Neural cell (in vitro differentiated cells): ENCODE data around the gene GET3. TPM values are rescaled to one million over a fixed set of nuclear protein-coding genes. Genes with fewer than 3 reads are reported as not detected.

ENCODE experiments used
- H2AFZ ChIP-seq: fragments of 200-600, 300-800 bp; sonication (generic), shearing (Covaris generic); 2 replicates; pipeline ENCODE4 v1.6.0; 2014; ENCODE audit warnings: low read depth, mild to moderate bottlenecking, antibody characterized with exemption, low read length, moderate library complexity
- H3F3A ChIP-seq: fragments of 200-600 bp; shearing (Covaris generic); 2 replicates; pipeline ENCODE4 v1.6.1; 2016; ENCODE audit warnings: mild to moderate bottlenecking, moderate library complexity, mixed read lengths, antibody characterized with exemption, low read length; ENCODE audit not compliant: insufficient read depth, poor library complexity, severe bottlenecking
- H3K27ac ChIP-seq: fragments of 200-600, 300-800 bp; sonication (generic), shearing (Covaris generic); 2 replicates; pipeline ENCODE4 v1.5.1; 2014; ENCODE audit warnings: mild to moderate bottlenecking, low read length, moderate library complexity
- H3K27me3 ChIP-seq: fragments of 300-800, 200-600 bp; sonication (generic), shearing (Covaris generic); 2 replicates; pipeline ENCODE4 v1.6.0; 2014; ENCODE audit warnings: mild to moderate bottlenecking, low read depth, low read length, moderate library complexity; ENCODE audit not compliant: insufficient read depth
- H3K36me3 ChIP-seq: fragments of 300-800, 200-600 bp; sonication (generic), shearing (Covaris generic); 2 replicates; pipeline ENCODE4 v1.5.1; 2014; ENCODE audit warnings: mild to moderate bottlenecking, antibody characterized with exemption, low read length, moderate library complexity; ENCODE audit not compliant: insufficient read depth
- H3K4me2 ChIP-seq: fragments of 300-800, 200-600 bp; sonication (generic), shearing (Covaris generic); 2 replicates; pipeline ENCODE4 v1.6.0; 2014; ENCODE audit warnings: mild to moderate bottlenecking, low read length
- H3K4me3 ChIP-seq: fragments of 300-800, 200-600 bp; sonication (generic), shearing (Covaris generic); 2 replicates; pipeline ENCODE4 v1.5.1; 2014; ENCODE audit warnings: mild to moderate bottlenecking, low read length, moderate library complexity
- H3K79me2 ChIP-seq: fragments of 200-600 bp; shearing (Covaris generic); replicated peaks from 2 replicates; pipeline ENCODE4 v1.6.0; 2014; ENCODE audit warnings: mild to moderate bottlenecking, low read length, moderate library complexity; ENCODE audit not compliant: insufficient read depth
- H3K9ac ChIP-seq: fragments of 300-800, 200-600 bp; sonication (generic), shearing (Covaris generic); 2 replicates; pipeline ENCODE4 v1.6.1; 2016; ENCODE audit warnings: mild to moderate bottlenecking, low read length, mixed read lengths
- H3K9me2 ChIP-seq: fragments of 200-600 bp; shearing (Covaris generic); 2 replicates; pipeline ENCODE4 v1.6.1; 2016; ENCODE audit warnings: mild to moderate bottlenecking, low read length, mixed read lengths; ENCODE audit not compliant: insufficient read depth
- H3K9me3 ChIP-seq: fragments of 200-600, 300-800 bp; sonication (generic), shearing (Covaris generic); 2 replicates; pipeline ENCODE4 v1.6.1; 2016; ENCODE audit warnings: mild to moderate bottlenecking, mixed run types, low read length, moderate library complexity, mixed read lengths
- H4K20me1 ChIP-seq: fragments of 200-600 bp; shearing (Covaris generic); 2 replicates; pipeline ENCODE4 v1.6.1; 2016; ENCODE audit warnings: mild to moderate bottlenecking, mixed run types; ENCODE audit not compliant: insufficient read depth
- EP300 ChIP-seq: fragments of 450-650 bp; conservative IDR thresholded peaks from 2 replicates; pipeline ENCODE4 v1.6.1; 2014; ENCODE audit warnings: antibody characterized with exemption, mild to moderate bottlenecking, moderate library complexity; ENCODE audit not compliant: poor library complexity, severe bottlenecking
- EZH2 ChIP-seq: fragments of 200-600, 300-800 bp; shearing (Covaris generic), sonication (generic); IDR thresholded peaks from 2 replicates; pipeline ENCODE4 v1.6.1; 2014; ENCODE audit warnings: antibody characterized with exemption, low read length, borderline replicate concordance, mild to moderate bottlenecking; ENCODE audit not compliant: insufficient read depth, poor library complexity, severe bottlenecking
- MXI1 ChIP-seq: fragments of 450-650 bp; conservative IDR thresholded peaks from 2 replicates; pipeline ENCODE4 v1.6.1; 2014; ENCODE audit warnings: antibody characterized with exemption, mild to moderate bottlenecking; ENCODE audit not compliant: poor library complexity, severe bottlenecking
- POLR2AphosphoS5 ChIP-seq: IDR thresholded peaks from 2 replicates; pipeline ENCODE4 v1.6.1; 2012
- RAD21 ChIP-seq: fragments of 450-650 bp; conservative IDR thresholded peaks from 2 replicates; pipeline ENCODE4 v1.6.1; 2014; ENCODE audit warnings: antibody characterized with exemption, mild to moderate bottlenecking, moderate library complexity
- SMC3 ChIP-seq: fragments of 450-650 bp; conservative IDR thresholded peaks from 2 replicates; pipeline ENCODE4 v1.6.1; 2014; ENCODE audit warnings: antibody characterized with exemption, mild to moderate bottlenecking, moderate library complexity; ENCODE audit not compliant: poor library complexity
- TAF1 ChIP-seq: IDR thresholded peaks from 2 replicates; pipeline ENCODE4 v1.6.1; 2012; ENCODE audit warnings: low read depth
- polyA plus RNA-seq: library from polyadenylated mRNA; depleted of rRNA; stranded (reverse); fragments of >200 nt; gene quantifications from 2 replicates; pipeline ENCODE4 v1.2.3, GENCODE V29; 2014
- TF ChIP-seq, protein P1 (sequence below): fragments of 450-650 bp; IDR thresholded peaks from 2 replicates; pipeline ENCODE4 v1.5.1; 2014; ENCODE audit warnings: antibody characterized with exemption, mild to moderate bottlenecking, moderate library complexity; ENCODE audit not compliant: poor library complexity, severe bottlenecking
- TF ChIP-seq, protein P2 (sequence below): IDR thresholded peaks from 2 replicates; pipeline ENCODE4 v1.6.1; 2012; ENCODE audit warnings: borderline replicate concordance

Gene GET3
- polyA plus RNA-seq, 1 donor from 2014 or later = 89.6 TPM

- no peak for TF ChIP-seq MXI1
- TF ChIP-seq POLR2AphosphoS5 = no peak
- TF ChIP-seq, protein P1, sequence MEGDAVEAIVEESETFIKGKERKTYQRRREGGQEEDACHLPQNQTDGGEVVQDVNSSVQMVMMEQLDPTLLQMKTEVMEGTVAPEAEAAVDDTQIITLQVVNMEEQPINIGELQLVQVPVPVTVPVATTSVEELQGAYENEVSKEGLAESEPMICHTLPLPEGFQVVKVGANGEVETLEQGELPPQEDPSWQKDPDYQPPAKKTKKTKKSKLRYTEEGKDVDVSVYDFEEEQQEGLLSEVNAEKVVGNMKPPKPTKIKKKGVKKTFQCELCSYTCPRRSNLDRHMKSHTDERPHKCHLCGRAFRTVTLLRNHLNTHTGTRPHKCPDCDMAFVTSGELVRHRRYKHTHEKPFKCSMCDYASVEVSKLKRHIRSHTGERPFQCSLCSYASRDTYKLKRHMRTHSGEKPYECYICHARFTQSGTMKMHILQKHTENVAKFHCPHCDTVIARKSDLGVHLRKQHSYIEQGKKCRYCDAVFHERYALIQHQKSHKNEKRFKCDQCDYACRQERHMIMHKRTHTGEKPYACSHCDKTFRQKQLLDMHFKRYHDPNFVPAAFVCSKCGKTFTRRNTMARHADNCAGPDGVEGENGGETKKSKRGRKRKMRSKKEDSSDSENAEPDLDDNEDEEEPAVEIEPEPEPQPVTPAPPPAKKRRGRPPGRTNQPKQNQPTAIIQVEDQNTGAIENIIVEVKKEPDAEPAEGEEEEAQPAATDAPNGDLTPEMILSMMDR = no peak
- TF ChIP-seq SMC3 = no peak
- no peak for TF ChIP-seq RAD21
- no peak for TF ChIP-seq EP300
- TF ChIP-seq, protein P2, sequence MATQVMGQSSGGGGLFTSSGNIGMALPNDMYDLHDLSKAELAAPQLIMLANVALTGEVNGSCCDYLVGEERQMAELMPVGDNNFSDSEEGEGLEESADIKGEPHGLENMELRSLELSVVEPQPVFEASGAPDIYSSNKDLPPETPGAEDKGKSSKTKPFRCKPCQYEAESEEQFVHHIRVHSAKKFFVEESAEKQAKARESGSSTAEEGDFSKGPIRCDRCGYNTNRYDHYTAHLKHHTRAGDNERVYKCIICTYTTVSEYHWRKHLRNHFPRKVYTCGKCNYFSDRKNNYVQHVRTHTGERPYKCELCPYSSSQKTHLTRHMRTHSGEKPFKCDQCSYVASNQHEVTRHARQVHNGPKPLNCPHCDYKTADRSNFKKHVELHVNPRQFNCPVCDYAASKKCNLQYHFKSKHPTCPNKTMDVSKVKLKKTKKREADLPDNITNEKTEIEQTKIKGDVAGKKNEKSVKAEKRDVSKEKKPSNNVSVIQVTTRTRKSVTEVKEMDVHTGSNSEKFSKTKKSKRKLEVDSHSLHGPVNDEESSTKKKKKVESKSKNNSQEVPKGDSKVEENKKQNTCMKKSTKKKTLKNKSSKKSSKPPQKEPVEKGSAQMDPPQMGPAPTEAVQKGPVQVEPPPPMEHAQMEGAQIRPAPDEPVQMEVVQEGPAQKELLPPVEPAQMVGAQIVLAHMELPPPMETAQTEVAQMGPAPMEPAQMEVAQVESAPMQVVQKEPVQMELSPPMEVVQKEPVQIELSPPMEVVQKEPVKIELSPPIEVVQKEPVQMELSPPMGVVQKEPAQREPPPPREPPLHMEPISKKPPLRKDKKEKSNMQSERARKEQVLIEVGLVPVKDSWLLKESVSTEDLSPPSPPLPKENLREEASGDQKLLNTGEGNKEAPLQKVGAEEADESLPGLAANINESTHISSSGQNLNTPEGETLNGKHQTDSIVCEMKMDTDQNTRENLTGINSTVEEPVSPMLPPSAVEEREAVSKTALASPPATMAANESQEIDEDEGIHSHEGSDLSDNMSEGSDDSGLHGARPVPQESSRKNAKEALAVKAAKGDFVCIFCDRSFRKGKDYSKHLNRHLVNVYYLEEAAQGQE = no peak
- TF ChIP-seq EZH2 = no peak
- no peak for TF ChIP-seq TAF1
- H3K27ac ChIP-seq = no peak overlapping the region
- no peaks in the 10 kb centered on the region for H3K9me3 ChIP-seq
- no peak overlapping the region for H2AFZ ChIP-seq
- no peaks in the 10 kb centered on the region for H3K36me3 ChIP-seq
- H3K4me2 ChIP-seq = no peak overlapping the region
- H3K9me2 ChIP-seq = no peaks in the 10 kb centered on the region
- H3K4me3 ChIP-seq = no peak overlapping the region
- no peaks in the 10 kb centered on the region for H3F3A ChIP-seq
- H4K20me1 ChIP-seq = no peaks in the 10 kb centered on the region
- peaks cover 20% of the 10 kb centered on the region for H3K27me3 ChIP-seq
- no peaks in the 10 kb centered on the region for H3K79me2 ChIP-seq
- H3K9ac ChIP-seq = no peak overlapping the region
Observed at GRCh38 chr19:12754465-12755196, 17.3 kb downstream of the GET3 start.

DNA sequence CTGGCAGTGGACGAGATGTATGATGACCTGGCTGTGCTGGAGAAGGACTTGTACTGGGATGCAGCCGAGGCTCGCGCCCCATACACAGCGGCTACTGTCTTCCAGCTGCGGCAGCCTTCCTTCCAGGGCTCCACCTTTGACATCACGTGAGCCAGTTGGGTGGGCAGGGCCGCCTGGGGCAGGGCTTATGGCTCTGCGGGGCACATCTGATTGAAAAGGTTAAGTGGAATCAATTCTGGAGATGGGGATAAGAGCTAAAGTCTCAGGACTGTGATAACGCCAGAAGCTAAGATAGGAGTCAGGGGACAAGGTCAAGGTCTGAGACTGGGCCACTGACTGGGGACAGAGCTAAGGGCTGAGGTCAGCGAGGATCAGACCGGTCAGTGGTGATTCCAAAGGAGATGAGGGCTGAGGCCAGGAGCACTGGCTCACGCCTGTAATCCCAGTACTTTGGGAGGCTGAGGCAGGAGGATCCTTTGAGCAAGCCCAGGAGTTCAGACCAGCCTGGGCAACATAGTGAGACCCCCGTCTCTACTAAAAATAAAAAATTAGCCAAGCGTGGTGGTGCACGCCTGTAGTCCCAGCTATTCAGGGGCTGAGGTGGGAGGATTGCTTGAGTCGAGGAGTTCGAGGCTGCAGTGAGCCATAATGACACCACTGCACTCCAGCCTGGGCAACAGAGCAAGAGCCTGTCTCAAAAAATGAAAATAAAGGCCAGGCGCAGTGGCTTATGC is 19.0 kb downstream of the GET3 start:
- Histone ChIP-seq H2AFZ (no peak overlapping the region), H3K9me2 (no peaks in the 10 kb centered on the region)

More for the DNA sequence above, 19.0 kb downstream of the GET3 start:
- H3K27ac ChIP-seq = no peak overlapping the region
- no peak overlapping the region for H3K9ac ChIP-seq
- no peaks in the 10 kb centered on the region for H3K9me3 ChIP-seq
- peaks cover 11% of the 10 kb centered on the region for H3K27me3 ChIP-seq
- H3K4me3 ChIP-seq = no peak overlapping the region
- H3F3A ChIP-seq = no peaks in the 10 kb centered on the region
- TF ChIP-seq POLR2AphosphoS5 (no peak), EP300 (no peak), RAD21 (no peak), MXI1 (no peak)
- H4K20me1 ChIP-seq = no peaks in the 10 kb centered on the region
- H3K36me3 ChIP-seq = no peaks in the 10 kb centered on the region
- no peaks in the 10 kb centered on the region for H3K79me2 ChIP-seq
- H3K4me2 ChIP-seq = no peak overlapping the region
